ENCODE data around the gene MAPK7.

Gene MAPK7

GRCh38 chr17:19363114-19363438 lies 15.2 kb upstream of the MAPK7 start:
- DNase-seq: no peak

- DNase-seq: peak; percentile 27
Measured at GRCh38 chr17:19363460-19364035, 14.8 kb upstream of the MAPK7 start.

GRCh38 chr17:19364699-19365498 lies 13.4 kb upstream of the MAPK7 start:
- DNase-seq: peak; percentile 39

GRCh38 chr17:19365499-19365817 lies 12.8 kb upstream of the MAPK7 start:
- DNase-seq: no peak

GRCh38 chr17:19365833-19366636 lies 12.3 kb upstream of the MAPK7 start:
- no peak for DNase-seq

- no peak for DNase-seq
Measured at GRCh38 chr17:19366637-19366972, 11.7 kb upstream of the MAPK7 start.

- DNase-seq: no peak
Measured at GRCh38 chr17:19368229-19368628, 10.1 kb upstream of the MAPK7 start.

- DNase-seq: no peak
Measured at GRCh38 chr17:19369107-19369778, 9.1 kb upstream of the MAPK7 start.

GRCh38 chr17:19369846-19370492 lies 8.3 kb upstream of the MAPK7 start:
- no peak for DNase-seq

- no peak for DNase-seq
Measured at GRCh38 chr17:19370493-19370960, 7.8 kb upstream of the MAPK7 start.

GRCh38 chr17:19371259-19372010 lies 6.9 kb upstream of the MAPK7 start:
- no peak for DNase-seq

- DNase-seq: no peak
Measured at GRCh38 chr17:19372011-19372370, 6.3 kb upstream of the MAPK7 start.

- no peak for DNase-seq
Measured at GRCh38 chr17:19372439-19372838, 5.9 kb upstream of the MAPK7 start.

GRCh38 chr17:19372866-19373504 lies 5.3 kb upstream of the MAPK7 start:
- no peak for DNase-seq

GRCh38 chr17:19374136-19374535 lies 4.2 kb upstream of the MAPK7 start:
- no peak for DNase-seq

GRCh38 chr17:19375732-19376131 lies 2.6 kb upstream of the MAPK7 start:
- no peak for DNase-seq

GRCh38 chr17:19376811-19377210 lies 1.5 kb upstream of the MAPK7 start:
- DNase-seq: no peak

- peak; percentile 100 for DNase-seq
Measured at GRCh38 chr17:19377602-19378415, 489 bp upstream of the MAPK7 start.

- no peak for DNase-seq
Measured at GRCh38 chr17:19379361-19380065, 1.2 kb downstream of the MAPK7 start.
